ENCODE results near the gene PSMD9. TPM values are rescaled to one million over a fixed set of nuclear protein-coding genes. Genes with fewer than 3 reads are reported as not detected.

Gene PSMD9
- total and polyA plus RNA-seq, 10 of the 15 experiments (the other 5 are each of a cell fraction or from before 2014, with no cell fraction given) = 14.6 to 152 (median 58.1) TPM

DNA sequence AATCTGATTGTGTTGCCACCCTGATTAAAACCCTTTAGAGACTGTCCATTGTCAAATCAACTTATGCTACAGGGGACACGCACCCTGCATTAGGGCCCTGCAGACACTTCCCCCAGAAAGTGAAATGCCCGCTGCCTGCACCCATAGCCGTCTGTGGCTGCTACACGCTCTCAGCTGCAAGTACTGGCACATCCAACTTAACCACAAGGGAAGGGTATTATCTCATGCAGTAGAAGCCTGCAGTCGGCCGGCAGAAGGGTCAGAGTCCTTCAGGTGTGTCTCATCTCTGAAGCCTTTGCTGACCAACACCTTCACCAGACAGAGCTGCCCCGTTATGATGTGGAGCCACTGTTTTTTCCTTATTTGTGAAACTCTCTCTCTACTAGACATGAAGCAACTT, 50.6 kb downstream of the PSMD9 start:
- no peak overlapping the region for H3K9ac ChIP-seq (ENCODE audit: control insufficient read depth, insufficient read depth, low read length)
- H3K27ac ChIP-seq (ENCODE audit: control insufficient read depth, insufficient read depth) = no peak overlapping the region
- ChIA-PET CTCF (interaction anchor here (1.0 kb wide), 1 partner anchor 184 kb away, joined by 4 read pairs; no protein-coding TSS in a partner anchor), SMC1A (ENCODE audit: uncharacterized antibody, unreplicated experiment) (interaction anchor here (0.9 to 1.8 kb wide), 2 partner anchors 9 to 21 kb away, joined by 3 to 5 read pairs; partner anchors contain the start of gene CFAP251), RAD21 (ENCODE audit: unreplicated experiment) (no interaction called here), POLR2A (interaction anchor here (0.7 kb wide), 1 partner anchor 37 kb away, joined by 3 read pairs; no protein-coding TSS in a partner anchor)
- peak; percentile 24 for DNase-seq (ENCODE audit: low read depth, low spot score)
- no peaks in the 10 kb centered on the region; the same call in 2 of the 3 replicates for H3K9me3 ChIP-seq (replicated peaks; ENCODE audit: control insufficient read depth, insufficient read depth, low read length)
- no peak for FAIRE-seq
- no peaks in the 10 kb centered on the region for H3K79me2 ChIP-seq (ENCODE audit: control insufficient read depth, insufficient read depth, low read length)
- no peaks in the 10 kb centered on the region for H4K20me1 ChIP-seq (ENCODE audit: control insufficient read depth, insufficient read depth)
- peak; percentile 96 for ATAC-seq
- no peaks in the 10 kb centered on the region for H3K27me3 ChIP-seq (replicated peaks in 1 of 2; ENCODE audit: control insufficient read depth in 2 of 2, insufficient read depth in 2 of 2, low read length in 1 of 2)
- intact Hi-C loops (cut with micrococcal nuclease; ENCODE audit: unreplicated experiment) (no loop called here), in situ Hi-C loops (cut with MboI) (no loop called here)
- H2AFZ ChIP-seq (ENCODE audit: control insufficient read depth, low read depth, low read length) = peak overlapping the region; percentile 25; the same call in 1 of the 2 replicates
- TF ChIP-seq IKZF2 (IDR thresholded peaks at IDR 0.05) (peak in 1 of 2 experiments; percentile 19; a peak in 1 of 4 replicates), TCF12 (IDR thresholded peaks at IDR 0.05; ENCODE audit: low read depth, low read length) (0 out of 2 replicates have a peak, but pooled peaks have one; percentile 10), ATF7 (IDR thresholded peaks at IDR 0.05; ENCODE audit: low read depth) (peak; percentile 35; the same call in 1 of the 2 replicates), RUNX3 (IDR thresholded peaks at IDR 0.05; ENCODE audit: low read length) (peak; percentile 51), ZSCAN29 (IDR thresholded peaks at IDR 0.05) (no peak), BHLHE40 (IDR thresholded peaks at IDR 0.05; ENCODE audit: borderline replicate concordance in 1 of 2, low read depth in 2 of 2, low read length in 1 of 2) (peak in 1 of 2 experiments; percentile 62; a peak in 1 of 4 replicates), SIX5 (IDR thresholded peaks at IDR 0.05; ENCODE audit: low read depth, low read length, severe bottlenecking) (no peak)
- H3K4me3 ChIP-seq = no peak overlapping the region
- H3K36me3 ChIP-seq (ENCODE audit: control insufficient read depth in 2 of 2, insufficient read depth in 2 of 2, low read length in 1 of 2) = no peaks in the 10 kb centered on the region
- no peak overlapping the region for H3K4me2 ChIP-seq (ENCODE audit: control insufficient read depth, insufficient read depth)
- no TSS peak for BruUV-seq (replicated peaks)
- H3K4me1 ChIP-seq (ENCODE audit: control insufficient read depth, insufficient read depth, low read length) = peaks cover 4% of the 10 kb centered on the region; the same call in 1 of the 2 replicates
- WGBS (ENCODE audit: insufficient coverage, insufficient replicate concordance, low lambda C conversion rate, missing lambda C conversion rate) = 13% methylated on average over 7 of the region's 7 CpGs

All from GM12878 (cell line).